ENCODE data around the gene SALL4.
"Not testable (repeated sequence)": the region's sequence is repeated elsewhere in the genome, so short reads cannot be mapped to it uniquely, and the experiment has no call there.

SALL4 gene

DNA sequence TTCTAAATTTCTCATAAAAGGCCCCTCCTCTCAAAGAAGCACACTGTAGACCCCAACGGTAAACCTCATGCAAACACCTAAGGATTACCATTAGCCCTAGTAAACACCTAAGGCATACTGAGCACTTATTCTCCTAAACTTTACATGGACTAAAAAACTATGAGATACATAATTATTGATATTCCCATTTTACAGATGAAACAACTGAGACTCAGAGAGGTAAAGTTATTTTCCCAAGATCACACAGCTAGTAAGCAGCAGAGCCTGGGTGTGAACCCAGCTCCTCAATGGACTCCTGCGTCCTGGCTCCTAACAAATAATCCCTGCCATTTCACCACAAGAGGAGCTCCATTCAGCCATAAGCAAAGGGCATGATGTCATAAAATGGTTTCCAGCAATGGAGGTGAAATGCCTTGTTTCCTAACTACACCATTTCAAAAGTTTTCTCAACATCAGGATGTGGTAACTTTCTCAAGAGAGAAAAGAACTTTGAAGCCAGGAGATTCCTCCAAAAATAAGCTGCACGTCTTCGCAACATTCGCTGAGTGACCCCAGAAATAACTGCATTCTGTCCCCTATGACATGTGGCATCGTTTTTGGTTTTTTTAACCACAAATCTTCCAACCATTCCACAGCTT lies 38.2 kb downstream of the SALL4 start:
- no peak for DNase-seq

DNA sequence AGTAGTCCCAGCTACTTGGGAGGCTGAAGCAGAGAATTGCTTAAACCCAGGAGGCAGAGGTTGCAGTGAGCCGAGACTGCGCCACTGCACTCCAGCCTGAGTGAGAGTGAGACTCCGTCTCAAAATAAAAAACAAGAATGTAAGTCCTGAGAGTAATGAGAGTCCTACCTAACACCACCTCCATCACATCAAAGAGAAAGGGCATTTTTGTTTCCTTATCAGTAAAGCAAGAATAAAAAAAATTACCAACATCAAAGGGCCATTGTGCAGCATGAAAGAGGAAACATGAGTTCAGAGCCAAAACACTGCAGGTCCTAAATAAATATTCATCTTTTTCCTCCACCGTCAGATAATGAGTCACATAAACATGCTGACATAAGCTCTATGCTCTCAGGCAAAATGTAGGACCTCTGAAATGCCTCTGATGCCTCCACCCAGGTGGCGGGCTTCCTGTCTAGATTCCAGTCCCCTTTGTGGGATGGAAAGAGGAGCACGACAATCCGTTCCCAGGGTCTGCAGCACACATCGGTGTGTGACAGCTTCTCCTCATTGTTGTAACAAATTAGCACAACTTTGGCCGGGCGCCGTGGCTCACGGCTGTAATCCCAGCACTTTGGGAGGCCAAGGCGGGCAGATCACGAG lies 41.3 kb downstream of the SALL4 start:
- DNase-seq, result no peak

DNA sequence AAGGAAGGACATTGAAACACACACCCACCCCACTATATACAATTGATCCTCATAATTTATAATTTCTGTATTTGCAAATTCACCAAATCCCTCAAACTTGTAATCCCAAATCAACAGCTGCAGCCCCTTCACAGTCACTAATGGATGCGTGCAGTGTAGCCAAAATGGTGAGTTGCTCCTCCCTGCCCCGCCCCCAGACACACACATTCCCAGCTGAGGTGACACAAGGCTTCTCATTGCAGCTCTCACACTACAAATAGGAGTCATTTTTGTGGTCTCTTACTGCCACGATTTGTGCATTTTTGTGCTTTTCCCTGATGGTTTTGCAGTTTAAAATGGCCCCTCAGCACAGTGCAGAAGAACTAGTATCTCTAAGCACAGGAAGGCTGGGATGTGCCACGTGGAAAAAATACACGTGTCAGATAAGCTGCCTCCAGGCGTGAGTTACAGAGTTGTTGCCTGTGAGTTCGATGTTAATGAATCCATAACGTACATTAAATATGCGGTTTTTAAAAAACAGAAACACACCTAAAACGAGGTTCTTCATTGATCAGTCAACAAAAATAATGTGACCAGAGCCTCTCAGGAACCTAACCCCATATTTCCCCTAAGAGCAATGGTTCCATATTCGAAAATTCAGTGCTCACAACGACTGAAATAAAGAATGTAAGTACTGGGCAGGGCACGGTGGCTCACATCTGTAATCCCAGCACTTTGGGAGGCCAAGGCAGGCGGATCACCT lies 42.4 kb downstream of the SALL4 start:
- DNase-seq, result no peak

DNA sequence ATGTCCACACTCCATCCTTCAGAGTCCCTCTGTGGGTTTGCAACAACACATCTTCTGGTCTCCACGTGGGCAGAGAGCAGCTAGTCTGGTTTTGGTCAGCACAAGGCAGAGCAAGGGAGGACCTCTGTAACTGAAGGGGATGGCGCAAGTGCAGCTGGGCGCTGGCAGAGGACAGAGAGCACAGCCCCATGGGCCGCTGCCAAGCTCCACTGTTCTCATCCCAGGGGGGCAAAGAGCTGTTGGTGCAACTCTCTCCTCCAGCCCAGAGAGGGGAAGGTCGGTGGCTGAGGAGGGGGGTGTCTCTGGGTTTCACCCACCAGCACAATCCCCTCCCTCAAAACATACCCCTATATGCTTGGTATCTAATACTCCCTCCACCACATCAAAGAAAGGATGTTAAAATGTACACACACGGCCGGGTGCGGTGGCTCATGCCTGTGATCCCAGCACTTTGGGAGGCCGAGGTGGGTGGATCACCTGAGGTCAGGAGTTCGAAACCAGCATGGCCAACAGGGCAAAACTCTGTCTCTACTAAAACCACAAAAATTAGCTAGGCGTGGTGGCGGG lies 43.3 kb downstream of the SALL4 start:
- DNase-seq, result no peak

DNA sequence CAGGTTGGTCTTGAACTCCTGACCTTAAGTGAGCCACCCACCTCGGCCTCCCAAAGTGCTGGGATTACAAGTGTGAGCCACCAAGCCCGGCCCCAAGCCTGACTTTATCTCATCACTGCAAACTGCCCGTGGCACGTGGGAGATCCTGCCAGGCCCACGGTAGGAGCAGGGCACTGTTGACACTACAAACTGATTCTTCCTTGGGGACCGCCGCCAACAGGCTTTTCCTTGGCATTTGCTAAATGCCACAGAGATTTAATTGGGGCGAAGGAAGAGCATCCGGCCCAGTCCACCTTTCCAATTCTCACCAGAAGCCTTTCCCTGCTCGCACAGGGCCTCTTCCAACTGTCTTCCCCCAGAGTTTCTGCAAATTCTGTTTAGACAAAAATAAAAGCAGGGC lies 45.1 kb downstream of the SALL4 start:
- DNase-seq, result no peak

DNA sequence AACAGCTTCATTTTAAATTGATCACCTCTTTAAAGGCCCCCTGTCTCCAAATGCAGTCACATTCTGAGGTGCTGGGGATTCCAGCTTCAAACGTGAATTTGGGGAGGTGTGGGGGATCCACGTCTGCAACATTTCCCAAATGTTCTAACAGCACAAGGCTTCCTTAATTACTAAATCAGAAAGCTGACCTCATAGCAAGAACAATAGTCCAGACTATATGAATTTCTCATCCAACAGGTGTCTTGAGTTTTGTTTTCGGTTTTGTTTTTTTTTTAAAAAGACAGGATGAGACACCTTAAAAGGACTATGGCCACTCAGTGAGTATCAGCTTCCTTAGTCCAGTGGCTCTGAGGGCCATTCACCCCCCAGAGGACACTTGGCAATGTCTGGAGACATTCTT lies 45.7 kb downstream of the SALL4 start:
- DNase-seq, result no peak

DNA sequence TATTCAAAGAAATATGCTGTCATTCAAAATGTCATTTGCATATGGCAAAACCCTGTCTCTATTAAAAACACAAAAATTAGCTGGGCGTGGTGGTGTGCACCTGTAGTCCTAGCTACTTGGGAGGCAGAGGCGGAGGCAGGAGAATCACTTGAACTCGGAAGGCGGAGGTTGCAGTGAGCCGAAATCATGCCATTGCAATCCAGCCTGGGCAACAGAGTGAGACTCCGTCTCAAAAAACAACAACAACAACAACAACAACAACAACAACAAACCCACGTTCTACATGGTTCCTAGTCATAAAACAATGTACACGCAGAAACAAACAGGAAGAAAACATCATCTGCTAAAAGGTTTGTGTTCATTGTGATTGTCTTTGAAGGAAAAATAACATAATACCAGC lies 49.1 kb downstream of the SALL4 start:
- DNase-seq, result not testable (repeated sequence)

DNA sequence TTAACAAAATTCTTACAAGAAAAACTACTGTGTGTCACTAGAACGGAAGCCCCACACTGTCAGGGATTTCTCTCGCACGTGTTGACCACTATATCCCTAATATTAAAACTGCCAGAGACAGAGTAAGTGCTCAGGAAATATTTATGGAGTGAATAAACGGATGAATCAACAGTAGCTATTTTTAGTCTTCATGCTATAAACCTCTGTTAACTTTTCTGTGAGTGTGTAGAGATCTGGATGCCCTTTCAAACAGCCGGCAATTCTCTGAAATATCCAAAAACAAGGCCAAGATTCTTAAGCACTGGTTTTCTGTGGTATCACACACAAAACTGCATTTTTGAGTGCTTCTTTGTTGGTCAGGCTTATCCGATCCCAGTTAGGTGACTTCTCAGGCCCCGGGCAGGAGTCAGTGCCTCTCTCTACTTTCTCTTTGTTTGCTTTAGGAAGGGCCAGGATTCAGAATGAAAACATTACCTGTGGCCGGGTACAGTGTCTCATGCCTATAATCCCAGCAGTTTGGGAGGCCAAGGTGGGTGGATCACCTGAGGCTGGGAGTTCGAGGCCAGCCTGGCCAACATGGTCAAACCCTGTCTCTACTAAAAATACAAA lies 49.9 kb downstream of the SALL4 start:
- no peak for DNase-seq

DNA sequence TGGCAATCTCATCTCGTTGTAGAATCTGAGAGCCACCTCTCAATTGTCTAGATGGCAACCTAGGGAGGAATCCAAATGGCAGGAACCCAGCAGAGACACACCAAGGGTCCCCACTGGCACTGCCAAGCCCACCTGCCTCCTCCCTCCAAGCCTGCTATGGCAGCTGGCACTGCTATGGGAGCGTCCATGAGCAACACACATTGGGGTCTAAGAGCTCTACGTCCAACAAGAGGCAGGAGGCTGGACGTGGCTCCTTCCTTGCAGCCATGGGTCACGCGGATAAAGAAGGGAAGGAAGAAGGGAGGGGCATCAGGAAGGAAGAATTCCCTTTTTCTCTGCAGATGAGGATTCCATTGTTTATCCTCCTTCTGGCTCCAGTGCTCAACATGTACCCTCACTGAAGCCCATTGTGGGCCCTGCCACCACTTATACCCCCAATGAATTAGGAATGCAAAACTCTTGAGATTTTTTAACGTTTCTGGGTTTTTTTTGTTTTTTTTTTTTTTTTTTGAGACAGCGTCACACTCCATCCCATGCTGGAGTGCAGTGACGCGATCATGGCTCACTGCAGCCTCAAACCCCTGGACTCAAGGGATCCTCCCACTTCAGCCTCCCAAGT lies 51.4 kb downstream of the SALL4 start:
- no peak for DNase-seq

DNA sequence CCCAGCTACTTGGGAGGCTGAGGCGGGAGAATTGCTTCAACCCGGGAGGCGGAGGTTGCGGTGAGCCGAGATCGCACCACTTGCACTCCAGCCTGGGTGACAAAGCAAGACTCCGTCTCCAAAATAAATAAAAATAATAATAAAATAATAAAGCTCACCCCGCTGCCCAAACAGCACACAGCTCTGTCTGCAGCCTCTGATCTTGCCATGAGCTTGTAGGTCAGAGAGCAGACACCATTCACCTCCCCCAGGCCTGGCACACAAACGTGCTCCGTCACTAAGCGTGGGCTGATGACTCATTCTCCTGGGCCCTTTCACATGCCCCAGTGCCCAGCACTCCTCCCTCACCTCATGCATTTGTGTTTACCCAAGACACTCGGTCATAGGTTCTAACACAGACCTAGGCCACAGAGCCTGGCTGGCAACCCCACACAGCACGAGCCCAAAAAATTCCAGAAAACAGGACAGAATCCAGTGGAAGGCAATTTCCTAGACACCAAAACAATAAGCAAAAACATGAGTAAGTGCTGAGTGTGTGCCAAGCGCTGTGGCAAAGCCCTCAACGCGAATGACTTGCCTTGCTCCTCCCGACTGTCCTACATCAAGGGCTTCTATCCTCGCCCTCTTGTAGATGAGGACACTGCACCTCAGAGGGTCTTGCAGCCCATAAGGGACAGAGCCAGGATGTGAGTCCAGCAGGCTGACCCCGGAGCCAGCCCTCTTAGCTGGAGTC lies 52.1 kb downstream of the SALL4 start:
- peak; percentile 74 for DNase-seq

DNA sequence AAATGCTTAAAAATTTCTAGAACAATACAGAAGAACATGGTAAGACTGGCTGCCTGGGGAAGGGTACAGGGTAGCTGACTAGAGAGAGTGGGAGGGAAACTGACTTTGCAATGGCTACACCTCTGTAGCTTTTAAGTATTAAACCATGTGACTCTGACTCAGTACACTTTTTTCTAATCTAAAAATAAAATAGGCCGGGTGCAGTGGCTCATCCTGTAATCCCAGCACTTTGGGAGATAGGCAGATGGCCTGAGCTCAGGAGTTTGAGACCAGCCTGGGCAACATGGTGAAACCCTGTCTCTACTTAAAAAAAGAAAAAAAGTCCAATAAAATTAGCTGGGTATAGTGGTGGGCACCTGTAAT lies 52.7 kb downstream of the SALL4 start:
- DNase-seq, result no peak

DNA sequence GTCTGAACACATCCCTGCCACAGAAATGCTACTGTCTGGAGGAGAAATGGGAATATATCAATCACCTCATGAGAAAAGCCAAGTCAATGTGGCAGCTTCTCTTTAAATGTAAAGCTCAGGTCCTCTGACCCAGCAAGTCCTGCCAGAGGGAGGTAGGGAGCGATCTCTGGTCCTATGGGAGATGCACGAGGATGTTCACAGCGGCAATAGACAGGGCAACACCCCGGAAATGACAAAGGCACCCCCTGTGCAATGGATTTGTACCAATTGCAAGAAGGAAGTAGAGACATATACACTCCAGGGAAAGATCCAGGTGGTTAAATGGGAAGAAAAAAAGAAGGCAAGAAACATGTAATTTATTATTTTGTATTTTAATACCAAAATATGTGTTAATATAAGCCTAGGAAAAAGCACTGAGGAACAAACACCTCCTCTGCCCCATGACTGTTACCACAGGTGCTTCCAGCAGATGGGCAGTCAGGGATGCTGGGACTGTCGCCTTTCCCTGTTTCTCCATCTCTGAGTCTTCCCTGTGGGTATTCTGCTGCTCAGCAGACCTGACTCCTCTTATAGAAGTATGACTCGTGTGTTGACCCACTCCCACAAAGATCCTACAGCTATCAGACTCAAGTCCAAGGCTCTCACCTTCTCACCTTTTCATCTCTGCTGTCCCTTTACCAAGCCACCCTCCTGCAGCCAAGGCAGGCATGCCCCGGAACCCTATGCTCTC lies 55.0 kb downstream of the SALL4 start:
- DNase-seq, result no peak

DNA sequence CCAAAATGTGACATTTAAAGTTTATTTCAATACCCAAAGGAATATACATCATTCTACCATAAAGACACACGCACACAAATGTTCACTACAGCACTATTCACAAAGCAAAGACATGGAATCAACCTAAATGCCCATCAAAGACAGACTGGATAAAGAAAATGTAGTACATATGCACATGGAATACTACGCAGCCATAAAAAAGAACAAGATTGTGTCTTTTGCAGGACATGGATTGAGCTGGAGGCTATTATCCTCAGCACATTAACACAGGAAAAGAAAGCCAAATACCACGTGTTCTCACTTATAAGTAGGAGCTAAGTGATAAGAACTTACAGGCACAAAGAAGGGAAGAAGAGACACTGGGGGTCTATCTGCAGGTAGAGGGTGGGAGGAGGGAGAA lies 56.5 kb downstream of the SALL4 start:
- DNase-seq, result no peak

DNA sequence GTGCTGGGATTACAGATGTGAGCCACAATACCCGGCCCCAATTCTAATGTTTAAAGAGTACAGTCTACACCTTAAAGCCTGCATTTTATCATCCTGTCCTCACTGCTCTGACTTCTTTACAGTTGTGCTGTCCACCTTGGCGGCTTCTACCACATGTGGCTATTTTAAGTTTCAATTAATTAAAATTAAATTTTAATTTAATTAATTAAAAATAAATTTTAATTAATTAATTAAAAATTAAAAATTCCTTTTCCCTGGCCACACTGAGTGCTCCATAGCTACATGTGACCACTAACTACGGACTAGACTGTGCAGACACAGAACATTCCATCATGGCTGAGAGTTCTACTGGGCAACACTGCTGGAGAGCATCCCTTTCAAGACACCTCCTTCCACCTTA lies 61.5 kb downstream of the SALL4 start:
- DNase-seq, result no peak

DNA sequence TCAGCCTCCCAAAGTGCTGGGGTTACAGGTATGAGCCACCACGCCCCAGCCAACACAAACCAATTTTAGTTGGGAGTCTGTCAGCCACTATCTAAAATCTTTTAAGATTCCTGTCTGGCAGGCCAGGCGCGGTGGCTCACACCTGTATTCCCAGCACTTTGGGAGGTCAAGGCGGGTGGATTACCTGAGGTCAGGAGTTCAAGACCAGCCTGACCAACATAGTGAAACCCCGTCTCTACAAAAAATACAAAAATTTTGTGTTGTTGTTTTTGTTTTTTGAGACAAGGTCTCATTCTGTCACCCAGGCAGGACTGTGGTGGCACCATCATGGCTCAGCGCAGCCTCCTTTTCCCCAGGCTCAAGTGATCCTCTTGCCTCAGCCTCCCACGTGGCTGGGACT lies 62.0 kb downstream of the SALL4 start:
- DNase-seq, result not testable (repeated sequence)

DNA sequence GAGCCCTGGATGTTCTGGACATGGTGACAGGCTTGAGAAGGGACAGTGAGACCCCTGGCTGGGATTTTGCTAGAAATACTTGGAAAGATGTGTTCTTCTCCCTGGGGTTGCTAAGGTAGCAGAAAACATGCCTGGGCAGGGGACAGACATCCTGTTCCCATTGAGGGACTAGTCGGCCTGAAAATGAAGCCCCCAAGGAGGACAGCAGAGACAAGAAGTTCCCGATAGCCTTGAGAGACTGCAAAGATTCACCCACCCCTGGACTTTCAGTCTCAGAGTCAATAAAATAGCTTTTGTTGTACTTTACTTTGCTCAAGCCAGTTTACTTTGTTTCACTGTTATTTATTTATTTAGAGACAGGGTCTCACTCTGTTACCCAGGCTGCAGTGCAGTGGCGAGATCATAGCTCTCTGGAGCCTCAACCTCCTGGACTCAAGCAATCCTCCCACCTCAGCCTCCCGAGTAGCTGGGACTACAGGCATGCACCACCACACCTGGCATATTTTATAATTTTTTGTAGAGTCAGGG lies 62.5 kb downstream of the SALL4 start:
- no peak for DNase-seq

DNA sequence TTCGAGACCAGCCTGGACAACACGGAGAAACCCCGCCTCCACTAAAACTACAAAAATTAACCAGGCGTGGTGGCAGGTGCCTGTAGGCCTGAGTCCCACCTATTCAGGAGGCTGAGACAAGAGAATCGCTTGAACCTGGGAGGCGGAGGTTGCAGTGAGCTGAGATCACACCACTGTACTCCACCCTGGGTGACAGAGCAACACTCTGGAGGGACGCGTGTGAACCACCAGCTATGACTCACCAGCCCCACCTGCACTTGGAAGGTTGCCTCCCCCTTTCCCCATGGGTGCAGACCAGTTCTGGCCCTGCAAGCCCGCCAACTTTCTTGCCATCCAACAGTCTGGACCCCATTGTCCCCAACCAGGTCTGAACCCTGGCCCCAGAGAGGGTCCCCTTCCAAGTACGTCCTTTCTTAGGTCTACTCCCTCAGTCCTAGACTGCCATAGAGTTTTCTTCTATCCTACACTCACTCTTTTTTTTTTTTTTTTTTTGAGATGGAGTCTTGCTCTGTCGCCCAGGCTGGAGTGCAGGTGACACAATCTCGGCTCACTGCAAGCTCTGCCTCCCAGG lies 63.4 kb downstream of the SALL4 start:
- DNase-seq, result no peak

DNA sequence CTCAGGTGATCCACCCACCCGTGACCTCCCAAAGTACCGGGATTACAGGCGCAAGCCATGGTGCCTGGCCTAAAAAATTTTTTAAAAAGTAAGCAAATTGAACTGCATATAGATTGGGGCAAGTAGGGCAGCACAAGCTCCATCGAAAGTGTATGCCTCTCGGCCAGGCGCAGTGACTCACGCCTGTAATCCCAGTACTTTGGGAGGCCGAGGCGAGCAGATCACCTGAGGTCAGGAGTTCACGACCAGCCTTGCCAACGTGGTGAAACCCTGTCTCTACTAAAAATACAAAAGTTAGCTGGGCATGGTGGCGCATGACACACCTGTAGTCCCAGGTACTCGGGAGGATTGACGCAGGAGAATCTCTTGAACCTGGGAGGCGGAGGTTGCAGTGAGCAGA lies 64.1 kb downstream of the SALL4 start:
- not testable (repeated sequence) for DNase-seq

DNA sequence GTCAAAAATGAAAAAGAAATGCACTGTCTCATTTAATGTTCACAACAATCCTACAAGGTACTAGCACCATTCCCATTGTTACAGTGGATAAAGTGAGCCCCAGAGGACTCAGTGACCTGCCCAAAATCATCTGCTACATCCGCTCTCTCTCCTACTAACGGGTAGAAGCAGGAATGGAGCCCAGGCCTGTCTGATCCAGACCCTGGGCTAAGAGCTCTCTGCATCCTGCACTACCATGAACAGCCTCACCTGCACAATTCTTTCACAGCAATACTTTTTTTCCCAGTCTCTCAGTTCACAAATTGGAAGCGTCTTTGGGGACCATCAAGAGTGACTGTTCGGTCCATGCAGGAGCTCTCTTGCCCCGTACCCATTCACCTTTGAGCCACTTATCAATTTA lies 65.4 kb downstream of the SALL4 start:
- no peak for DNase-seq

DNA sequence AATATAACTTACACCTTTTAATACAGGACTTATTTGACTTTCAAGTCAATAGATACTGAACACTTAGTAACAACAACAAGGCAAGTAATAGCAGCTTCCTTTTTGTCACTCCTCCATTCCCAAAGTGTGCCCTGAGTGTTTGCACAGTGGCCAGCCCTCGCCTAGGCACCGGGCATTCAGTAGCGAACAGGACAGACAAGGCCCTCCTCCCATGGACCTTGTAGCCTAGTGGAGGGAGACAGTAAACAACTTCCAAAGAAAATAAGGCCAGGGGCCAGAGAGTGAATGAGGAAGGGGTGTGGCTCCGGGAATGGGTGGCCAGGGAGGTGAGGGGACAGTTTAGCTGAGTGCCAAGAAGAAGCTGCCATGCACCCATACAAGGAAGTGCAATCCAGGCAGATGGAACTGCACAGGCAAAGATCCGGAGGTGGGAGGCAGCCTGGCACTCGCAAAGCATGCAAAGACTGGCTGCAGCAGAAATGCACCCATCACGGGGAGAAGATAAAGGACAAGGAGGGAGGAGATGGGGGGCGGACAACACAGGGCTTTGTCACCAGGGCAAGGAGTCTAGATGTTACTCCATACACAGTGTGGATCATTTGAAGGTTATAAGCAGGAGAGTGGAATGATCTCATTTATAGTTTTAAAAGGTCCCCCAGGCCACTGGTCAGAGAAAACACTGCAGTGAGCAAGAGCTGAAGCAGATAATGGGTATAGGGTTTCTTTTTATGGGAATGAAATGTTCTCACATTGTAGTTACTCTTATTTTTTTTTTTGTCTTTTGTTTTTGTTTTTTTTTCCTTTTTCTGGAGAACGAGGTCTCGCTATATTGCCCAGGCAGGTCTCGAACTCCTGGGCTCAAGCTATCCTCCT lies 66.4 kb downstream of the SALL4 start:
- DNase-seq, result no peak

All from NCI-H510A (cell line).